Measurements from ENCODE around the gene ZNF44. TPM values are rescaled to one million over a fixed set of nuclear protein-coding genes. Genes with fewer than 3 reads are reported as not detected.

ZNF44 gene
- total RNA-seq, 1 experiment from 2014 or later, result 8.2 TPM

DNA sequence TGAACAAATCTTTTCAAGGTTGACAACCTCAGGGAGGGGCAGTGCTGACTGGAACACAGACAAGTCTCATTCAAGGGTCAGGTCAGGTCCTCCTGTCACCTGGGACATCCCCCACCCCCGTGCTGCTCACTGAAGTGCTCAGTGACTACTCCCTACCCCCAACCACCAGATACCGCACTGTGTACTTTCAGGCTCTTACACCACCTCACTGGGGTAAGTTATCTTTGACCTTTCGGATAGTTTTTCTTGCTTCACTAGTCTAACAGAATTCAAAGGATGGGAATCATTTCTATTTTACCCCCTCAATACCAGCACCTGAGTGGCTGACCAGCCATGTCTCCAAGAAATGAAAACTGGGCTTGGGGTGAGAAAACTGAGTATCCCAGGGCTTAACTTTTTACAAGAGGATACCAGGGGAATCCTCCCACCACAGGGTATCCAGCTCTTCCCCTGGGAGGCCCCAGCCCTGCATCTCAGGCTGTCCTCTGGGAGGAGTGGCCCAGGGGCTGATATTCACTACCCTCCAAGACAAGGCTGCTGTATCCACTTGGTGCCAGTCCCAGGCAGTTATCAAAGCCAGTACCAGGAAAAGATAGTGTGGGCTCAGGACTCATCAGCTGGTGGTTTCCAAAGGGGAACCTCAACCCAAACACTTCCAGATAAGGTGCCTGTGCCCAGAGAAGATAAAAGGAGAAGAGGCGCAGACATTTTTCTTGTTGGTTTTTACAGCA is 36.7 kb upstream of the ZNF44 start:
- Histone ChIP-seq H3K9me3 (ENCODE audit: low read length) (peaks cover 7% of the 10 kb centered on the region), H3K4me2 (ENCODE audit: low read length) (no peak overlapping the region), H3K27me3 (ENCODE audit: low read length) (no peaks in the 10 kb centered on the region), H3K36me3 (ENCODE audit: low read depth, low read length) (no peaks in the 10 kb centered on the region), H3F3A (ENCODE audit: low read length, unreplicated experiment) (no peaks in the 10 kb centered on the region), H3K9me2 (replicated peaks; ENCODE audit: low read length) (no peaks in the 10 kb centered on the region), H3K27ac (ENCODE audit: low read length) (no peak overlapping the region), H3K4me3 (ENCODE audit: low read length) (no peak overlapping the region), H3K9ac (ENCODE audit: low read length) (no peak overlapping the region), H2AFZ (ENCODE audit: low read length) (no peak overlapping the region), H4K20me1 (ENCODE audit: low read length) (no peaks in the 10 kb centered on the region), H3K79me2 (ENCODE audit: low read length) (no peaks in the 10 kb centered on the region), H3K4me1 (ENCODE audit: insufficient read depth, low read length) (peaks cover 13% of the 10 kb centered on the region)
- BruUV-seq (replicated peaks), result no TSS peak
- TF ChIP-seq, protein P1, sequence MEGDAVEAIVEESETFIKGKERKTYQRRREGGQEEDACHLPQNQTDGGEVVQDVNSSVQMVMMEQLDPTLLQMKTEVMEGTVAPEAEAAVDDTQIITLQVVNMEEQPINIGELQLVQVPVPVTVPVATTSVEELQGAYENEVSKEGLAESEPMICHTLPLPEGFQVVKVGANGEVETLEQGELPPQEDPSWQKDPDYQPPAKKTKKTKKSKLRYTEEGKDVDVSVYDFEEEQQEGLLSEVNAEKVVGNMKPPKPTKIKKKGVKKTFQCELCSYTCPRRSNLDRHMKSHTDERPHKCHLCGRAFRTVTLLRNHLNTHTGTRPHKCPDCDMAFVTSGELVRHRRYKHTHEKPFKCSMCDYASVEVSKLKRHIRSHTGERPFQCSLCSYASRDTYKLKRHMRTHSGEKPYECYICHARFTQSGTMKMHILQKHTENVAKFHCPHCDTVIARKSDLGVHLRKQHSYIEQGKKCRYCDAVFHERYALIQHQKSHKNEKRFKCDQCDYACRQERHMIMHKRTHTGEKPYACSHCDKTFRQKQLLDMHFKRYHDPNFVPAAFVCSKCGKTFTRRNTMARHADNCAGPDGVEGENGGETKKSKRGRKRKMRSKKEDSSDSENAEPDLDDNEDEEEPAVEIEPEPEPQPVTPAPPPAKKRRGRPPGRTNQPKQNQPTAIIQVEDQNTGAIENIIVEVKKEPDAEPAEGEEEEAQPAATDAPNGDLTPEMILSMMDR (conservative IDR thresholded peaks at IDR 0.05; ENCODE audit: low read depth, low read length), result no peak
- no peak for TF ChIP-seq EZH2 (IDR thresholded peaks at IDR 0.05; ENCODE audit: low read length, unreplicated experiment)
- no peak for TF ChIP-seq EZH2phosphoT487 (IDR thresholded peaks at IDR 0.05; ENCODE audit: borderline replicate concordance, low read length)
- CTCF ChIA-PET, result no interaction called here
- DNase-seq (no peak), ATAC-seq (no peak)
- intact Hi-C loops (cut with micrococcal nuclease), result no loop called here
- POLR2A ChIA-PET (ENCODE audit: unreplicated experiment), result no interaction called here

DNA sequence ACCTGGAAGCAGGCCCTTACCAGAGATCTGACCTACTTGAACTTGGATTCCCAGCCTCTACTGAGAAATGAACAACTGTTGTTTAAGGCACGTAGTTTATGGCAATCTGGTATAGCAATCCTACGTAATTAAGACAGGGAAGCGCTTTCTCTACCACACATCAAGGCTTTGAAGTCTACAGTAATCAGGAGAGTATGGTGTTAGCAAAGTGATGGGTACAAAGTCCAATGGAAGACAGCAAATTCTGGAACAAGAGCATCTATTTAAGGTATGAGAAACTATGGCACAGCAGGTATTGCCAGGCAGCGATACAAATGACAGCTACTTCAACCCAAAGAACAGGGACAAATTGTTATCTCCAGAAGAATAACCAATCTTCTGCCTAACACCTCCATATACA is 35.7 kb upstream of the ZNF44 start:
- H3K4me2 ChIP-seq (ENCODE audit: low read length), result no peak overlapping the region
- no peaks in the 10 kb centered on the region for H3K79me2 ChIP-seq (ENCODE audit: low read length)
- DNase-seq (no peak), ATAC-seq (no peak)
- no peak overlapping the region for H3K9ac ChIP-seq (ENCODE audit: low read length)
- H3K9me3 ChIP-seq (ENCODE audit: low read length), result peaks cover 13% of the 10 kb centered on the region
- H3K4me1 ChIP-seq (ENCODE audit: insufficient read depth, low read length), result peaks cover 13% of the 10 kb centered on the region
- no TSS peak for BruUV-seq (replicated peaks)
- POLR2A ChIA-PET (ENCODE audit: unreplicated experiment), result no interaction called here
- no peak overlapping the region for H3K27ac ChIP-seq (ENCODE audit: low read length)
- H4K20me1 ChIP-seq (ENCODE audit: low read length), result no peaks in the 10 kb centered on the region
- H3K9me2 ChIP-seq (replicated peaks; ENCODE audit: low read length), result no peaks in the 10 kb centered on the region
- TF ChIP-seq EZH2phosphoT487 (IDR thresholded peaks at IDR 0.05; ENCODE audit: borderline replicate concordance, low read length) (no peak), EZH2 (IDR thresholded peaks at IDR 0.05; ENCODE audit: low read length, unreplicated experiment) (no peak)
- TF ChIP-seq, protein P1 (conservative IDR thresholded peaks at IDR 0.05; ENCODE audit: low read depth, low read length), result no peak
- H2AFZ ChIP-seq (ENCODE audit: low read length), result no peak overlapping the region
- intact Hi-C loops (cut with micrococcal nuclease), result no loop called here
- no peaks in the 10 kb centered on the region for H3F3A ChIP-seq (ENCODE audit: low read length, unreplicated experiment)
- no peak overlapping the region for H3K4me3 ChIP-seq (ENCODE audit: low read length)
- CTCF ChIA-PET, result no interaction called here
- H3K36me3 ChIP-seq (ENCODE audit: low read depth, low read length), result no peaks in the 10 kb centered on the region
- H3K27me3 ChIP-seq (ENCODE audit: low read length), result no peaks in the 10 kb centered on the region

DNA sequence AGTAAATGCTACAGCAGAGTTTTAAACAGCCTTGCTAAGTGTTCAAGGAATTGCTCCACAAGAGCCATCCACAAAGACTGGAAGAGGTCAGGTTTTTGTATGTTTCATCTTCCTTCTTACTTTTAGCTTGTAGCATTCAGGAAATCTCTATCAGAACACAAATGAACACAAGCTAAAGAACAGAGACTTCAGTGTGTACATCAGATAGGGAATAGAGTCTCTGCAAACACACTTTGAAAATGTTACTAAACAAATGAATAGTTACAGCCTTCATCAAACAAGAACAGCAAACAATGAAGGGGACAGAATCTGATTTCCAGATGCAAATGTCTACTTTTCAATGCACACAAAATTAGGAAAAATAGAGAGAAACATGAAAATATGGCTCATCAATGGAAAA is 31.0 kb upstream of the ZNF44 start:
- no peak overlapping the region for H3K27ac ChIP-seq (ENCODE audit: low read length)
- no peaks in the 10 kb centered on the region for H4K20me1 ChIP-seq (ENCODE audit: low read length)
- H3F3A ChIP-seq (ENCODE audit: low read length, unreplicated experiment), result no peaks in the 10 kb centered on the region
- no TSS peak for BruUV-seq (replicated peaks)
- H3K36me3 ChIP-seq (ENCODE audit: low read depth, low read length), result peaks cover 33% of the 10 kb centered on the region; the same call in 1 of the 2 replicates
- intact Hi-C loops (cut with micrococcal nuclease), result no loop called here
- H3K9ac ChIP-seq (ENCODE audit: low read length), result no peak overlapping the region
- CTCF ChIA-PET, result no interaction called here
- DNase-seq, result no peak
- no peak overlapping the region for H3K4me3 ChIP-seq (ENCODE audit: low read length)
- no peaks in the 10 kb centered on the region for H3K9me2 ChIP-seq (replicated peaks; ENCODE audit: low read length)
- H3K27me3 ChIP-seq (ENCODE audit: low read length), result no peaks in the 10 kb centered on the region
- ATAC-seq, result no peak
- H3K4me2 ChIP-seq (ENCODE audit: low read length), result no peak overlapping the region
- no peaks in the 10 kb centered on the region for H3K79me2 ChIP-seq (ENCODE audit: low read length)
- TF ChIP-seq EZH2 (IDR thresholded peaks at IDR 0.05; ENCODE audit: low read length, unreplicated experiment) (no peak), EZH2phosphoT487 (IDR thresholded peaks at IDR 0.05; ENCODE audit: borderline replicate concordance, low read length) (no peak)
- TF ChIP-seq, protein P1 (conservative IDR thresholded peaks at IDR 0.05; ENCODE audit: low read depth, low read length), result no peak
- H2AFZ ChIP-seq (ENCODE audit: low read length), result no peak overlapping the region
- H3K4me1 ChIP-seq (ENCODE audit: insufficient read depth, low read length), result no peaks in the 10 kb centered on the region
- peaks cover 22% of the 10 kb centered on the region for H3K9me3 ChIP-seq (ENCODE audit: low read length)
- POLR2A ChIA-PET (ENCODE audit: unreplicated experiment), result no interaction called here
